ENCODE data around the gene SPEM1.
"Not testable (repeated sequence)": the region's sequence is repeated elsewhere in the genome, so short reads cannot be mapped to it uniquely, and the experiment has no call there.

Gene SPEM1

DNA sequence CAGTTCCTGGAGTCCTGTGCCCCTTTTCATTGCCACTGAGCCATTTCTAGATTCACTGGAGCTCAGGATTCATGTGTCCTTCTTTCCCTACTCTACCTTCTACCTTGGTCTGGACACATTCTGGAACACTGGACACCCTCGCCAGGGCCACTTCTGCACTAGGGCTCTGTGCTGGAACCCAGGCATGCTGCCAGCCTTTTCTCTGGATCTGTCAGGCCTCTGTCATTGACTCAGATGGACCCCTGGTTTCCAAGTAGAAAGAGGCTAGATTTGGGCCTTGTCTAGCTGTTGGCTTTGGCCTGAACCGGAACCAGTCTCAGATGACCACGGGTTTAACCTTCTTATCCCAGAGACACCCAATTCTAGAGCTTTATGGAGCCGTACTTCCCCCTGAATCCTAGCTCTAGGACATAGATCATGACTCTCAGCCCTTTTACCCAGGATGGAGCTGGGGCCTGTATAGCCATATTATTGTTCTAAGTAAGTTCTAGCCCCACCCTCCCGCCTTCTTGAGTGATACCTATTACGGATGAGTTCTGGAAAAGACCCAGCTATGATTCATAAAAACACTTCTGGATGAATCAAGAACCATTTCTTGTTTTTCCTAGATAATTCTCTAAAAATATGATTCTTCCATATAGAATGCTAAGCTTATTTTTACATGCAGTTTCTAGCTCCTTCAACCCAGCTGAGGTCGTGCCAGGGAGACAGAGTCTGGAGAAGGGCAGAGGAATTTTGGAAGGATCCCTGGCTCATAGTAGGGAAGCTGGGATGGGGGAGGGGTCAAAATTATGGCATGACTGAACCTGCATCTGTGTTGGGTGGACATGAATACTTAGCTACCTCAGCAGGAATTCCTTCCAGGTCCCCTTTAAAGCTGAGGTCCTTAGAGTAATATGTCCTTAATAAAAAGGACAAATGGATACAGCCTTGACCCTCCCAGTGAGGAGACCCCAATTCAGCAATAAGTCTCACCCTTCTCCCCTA, 23.7 kb downstream of the SPEM1 start:
- DNase-seq: no peak

DNA sequence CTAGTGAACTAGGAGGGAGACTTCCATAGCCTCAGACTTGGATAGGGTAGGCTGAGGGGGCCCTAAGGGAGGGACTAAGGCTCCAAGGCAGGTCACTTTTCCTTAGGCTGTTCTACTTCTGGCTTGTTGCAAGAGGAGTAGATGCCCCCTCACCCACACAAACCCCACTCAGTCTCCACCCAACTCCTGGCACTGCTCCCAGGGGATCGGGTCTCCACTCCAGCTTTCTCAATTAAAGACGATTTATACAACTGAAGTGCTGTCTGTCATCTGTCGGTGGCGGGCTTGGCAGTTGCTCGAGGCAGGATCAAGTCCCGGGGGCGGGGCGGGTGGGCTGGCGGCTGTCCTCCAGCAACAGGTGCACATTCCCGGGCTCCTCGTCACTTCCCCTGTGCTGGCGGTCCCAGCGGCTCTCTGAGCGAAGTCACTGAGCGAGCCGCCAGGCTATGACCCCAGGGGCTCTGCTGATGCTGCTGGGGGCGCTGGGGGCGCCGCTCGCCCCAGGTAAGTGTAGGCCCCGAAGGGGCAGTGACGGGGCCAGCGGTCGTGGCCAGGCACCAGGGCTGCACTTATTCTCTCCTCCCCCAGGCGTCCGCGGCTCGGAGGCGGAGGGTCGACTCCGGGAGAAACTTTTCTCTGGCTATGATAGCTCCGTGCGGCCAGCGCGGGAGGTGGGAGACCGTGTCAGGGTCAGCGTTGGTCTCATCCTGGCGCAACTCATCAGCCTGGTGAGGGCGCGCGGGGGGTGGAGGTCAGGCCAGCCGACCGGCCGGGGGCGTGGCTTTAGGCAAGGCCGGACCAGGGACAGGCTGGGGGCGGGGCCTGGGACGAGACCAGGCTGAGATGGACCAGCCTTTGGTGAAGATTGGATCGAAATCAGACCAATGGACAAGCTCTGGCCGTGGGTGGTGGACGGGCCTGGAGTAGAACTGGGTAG, 24.8 kb downstream of the SPEM1 start, which contains the start of gene CHRNB1:
Gene CHRNB1 (plus strand): TSS at position 380 of the 937 bp plus-strand sequence. CDS start 67 bp downstream, at position 447.
- no peak for DNase-seq

DNA sequence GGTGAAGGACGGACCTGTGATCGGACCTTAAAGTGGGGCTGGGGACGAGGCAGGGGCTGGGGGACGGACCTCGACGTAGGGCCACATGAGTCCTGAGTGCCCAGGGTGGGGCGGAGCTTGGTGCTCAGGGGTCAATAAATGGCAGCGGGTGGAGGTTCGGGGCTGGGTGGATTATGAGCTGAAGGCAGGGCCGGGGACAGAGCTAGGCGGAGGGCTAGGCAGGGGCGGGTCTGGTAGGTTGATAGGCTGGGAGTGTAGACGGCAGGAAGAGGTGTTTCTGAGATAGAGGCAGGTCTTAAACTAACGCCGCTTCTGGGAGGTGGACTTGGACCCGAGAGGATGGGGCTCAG, 25.5 kb downstream of the SPEM1 start:
- peak; percentile 23 for DNase-seq

DNA sequence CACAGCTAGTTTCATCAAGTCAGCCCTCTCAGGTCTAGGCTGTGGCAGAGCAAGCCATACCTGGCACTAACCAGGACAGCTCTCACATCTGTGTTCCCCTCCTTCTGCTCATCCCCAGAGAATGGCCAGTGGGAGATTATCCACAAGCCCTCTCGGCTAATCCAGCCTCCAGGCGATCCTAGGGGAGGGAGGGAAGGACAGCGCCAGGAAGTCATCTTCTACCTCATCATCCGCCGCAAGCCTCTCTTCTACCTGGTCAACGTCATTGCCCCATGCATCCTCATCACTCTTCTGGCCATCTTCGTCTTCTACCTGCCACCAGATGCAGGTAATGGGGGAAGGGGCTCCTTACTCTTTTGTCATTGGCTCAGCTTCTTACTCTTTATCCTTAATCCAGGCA, 28.3 kb downstream of the SPEM1 start:
- no peak for DNase-seq

DNA sequence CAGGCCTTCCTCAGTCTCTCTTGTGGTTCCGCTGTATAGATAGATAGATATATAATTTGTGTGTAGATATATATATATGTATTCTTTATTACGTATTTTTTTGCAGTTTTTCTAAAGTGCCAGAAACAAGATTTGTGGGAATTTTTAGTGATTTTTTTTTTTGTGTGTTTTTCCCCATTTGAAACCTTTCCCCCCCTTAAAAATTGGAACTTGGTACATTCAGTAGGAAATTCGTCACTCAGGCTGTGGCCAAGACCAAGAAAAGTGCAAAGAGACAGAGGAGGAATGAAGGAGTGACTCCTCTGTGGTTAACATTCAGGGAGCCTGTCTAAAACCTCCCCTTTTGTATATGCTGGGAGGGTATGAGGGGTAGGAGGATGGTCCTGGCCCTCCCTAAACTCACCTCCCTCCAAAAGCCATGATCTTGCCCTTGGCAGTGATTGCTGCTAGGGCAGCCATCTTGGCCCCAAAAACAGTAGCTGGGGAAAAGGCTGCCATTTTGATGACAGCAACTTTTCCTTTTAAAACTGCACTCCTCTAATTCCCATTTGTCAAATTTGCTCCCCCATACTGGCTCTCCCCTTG, 39.9 kb downstream of the SPEM1 start:
- DNase-seq: no peak

DNA sequence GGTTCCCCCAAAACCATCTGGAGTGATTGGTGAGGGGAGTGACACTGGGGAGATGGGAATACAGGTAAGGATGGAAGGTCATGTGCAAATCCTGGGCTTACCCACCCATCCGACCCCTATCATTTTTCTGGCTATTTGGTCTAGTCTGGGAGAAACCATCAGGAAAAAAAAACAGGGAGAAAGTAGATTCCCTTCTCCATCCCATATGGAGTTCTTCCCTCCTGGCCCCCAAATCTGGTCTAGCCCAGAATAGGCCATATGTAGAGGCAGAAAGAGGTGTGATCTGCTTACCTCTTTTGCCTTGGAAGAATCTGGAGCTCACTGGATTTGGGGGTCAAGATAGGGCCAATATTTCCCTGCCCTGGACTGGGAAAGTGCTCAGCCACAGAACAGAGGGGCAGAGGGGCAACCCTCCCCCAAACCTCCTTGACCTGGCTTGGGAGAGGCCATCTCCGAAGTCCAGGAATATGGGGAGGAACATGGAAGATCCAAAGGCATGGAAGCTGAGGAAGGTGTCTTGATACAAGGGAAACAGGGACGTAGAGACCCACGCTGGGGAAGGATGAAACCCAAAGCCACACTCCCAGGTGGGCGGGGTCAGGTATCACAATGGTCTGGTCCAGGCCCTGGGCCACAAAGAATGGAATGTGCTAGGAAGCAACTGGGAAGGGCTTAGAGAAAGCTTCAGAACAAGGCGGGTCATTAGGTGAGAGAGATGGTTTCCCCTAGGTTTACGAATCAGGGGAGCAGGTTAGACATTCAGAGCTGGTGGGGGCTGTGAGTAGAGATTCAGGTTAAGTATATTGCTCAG, 40.9 kb downstream of the SPEM1 start:
- no peak for DNase-seq

DNA sequence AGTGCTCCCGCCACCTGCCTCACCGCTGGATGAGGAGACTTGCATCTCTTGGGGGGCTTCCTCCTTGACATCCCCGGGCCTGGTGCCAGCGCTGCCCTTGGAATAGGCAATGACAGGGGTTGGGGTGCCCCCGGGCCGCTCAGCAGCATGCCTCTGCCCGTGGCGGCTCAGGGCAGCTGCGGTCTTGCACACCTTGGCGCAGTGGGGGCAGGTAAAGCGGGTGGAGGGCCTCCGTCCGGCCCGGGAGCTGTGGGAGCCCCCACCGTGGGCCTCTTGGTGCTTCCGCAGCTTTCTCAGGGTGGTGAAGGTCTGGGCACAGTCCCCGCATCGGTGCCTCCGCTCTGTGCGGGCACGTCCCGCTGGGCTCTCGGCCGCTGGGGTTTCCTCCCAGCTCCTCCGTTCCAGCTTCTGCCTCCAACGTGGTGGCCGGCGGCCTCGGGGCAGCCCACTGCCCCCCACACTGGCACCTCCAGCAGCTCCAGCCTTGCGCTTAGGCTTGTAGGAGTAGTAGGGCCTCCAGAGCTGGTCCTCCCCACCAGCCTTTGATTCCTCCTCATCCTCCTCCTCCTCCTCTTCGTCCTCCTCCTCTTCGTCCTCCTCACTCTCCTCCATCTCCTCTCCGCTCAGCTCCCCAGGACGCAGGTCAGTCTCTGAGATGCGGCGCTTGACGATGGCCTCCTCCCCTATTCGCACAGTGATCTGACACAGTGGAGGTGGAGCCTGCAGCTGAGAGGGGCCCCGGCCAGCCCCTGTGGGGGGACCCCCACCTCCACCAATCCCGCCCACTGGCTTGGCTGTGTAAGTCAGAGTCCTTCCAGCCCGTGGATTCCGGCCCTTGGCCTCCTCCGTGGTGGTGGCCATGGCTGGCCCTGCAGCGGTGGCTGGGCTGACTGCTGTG, 42.6 kb downstream of the SPEM1 start:
- no peak for DNase-seq

DNA sequence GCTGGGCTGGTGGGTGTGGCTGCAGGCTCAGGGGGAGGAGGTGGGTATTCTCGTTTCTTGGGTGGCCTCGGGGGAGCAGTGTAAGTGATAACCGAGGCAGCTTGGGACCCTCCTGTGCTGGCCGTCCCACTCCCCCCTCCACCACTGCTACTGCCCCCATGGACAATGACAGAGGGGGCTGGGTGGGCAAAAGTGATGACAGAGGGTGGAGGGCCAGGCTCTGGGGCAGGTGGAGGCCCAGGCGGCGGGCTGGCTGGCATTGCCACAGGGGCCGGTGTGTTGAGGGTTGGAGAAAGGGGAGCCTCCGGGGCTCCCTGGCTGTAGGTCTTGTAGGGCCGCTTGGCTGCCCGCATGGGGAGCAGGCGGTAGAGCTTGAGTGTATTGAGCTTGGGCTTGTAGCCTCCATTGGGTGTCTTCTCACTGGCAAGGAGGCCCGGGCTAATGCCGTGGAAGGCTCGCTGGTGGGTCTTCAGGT, 43.3 kb downstream of the SPEM1 start:
- no peak for DNase-seq

DNA sequence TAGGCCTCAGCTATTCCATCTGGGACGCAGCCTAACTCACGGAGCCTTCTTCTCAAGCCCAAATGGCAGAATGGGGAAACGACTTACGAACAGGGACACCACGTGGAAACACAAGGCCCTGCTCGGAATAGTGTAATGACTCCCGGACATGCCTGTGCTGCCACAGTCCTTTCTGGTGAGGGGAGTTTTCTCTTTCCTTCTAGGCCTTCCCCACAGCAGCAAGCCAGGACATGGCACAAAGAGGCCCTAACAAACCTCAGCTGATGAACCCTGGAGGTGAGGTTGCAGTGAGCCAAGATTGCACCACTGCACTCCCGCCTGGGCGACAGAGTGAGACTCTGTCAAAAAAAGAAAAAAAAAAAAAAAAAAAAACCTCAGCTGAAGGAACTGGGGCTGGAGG, 44.0 kb downstream of the SPEM1 start:
- DNase-seq: no peak

DNA sequence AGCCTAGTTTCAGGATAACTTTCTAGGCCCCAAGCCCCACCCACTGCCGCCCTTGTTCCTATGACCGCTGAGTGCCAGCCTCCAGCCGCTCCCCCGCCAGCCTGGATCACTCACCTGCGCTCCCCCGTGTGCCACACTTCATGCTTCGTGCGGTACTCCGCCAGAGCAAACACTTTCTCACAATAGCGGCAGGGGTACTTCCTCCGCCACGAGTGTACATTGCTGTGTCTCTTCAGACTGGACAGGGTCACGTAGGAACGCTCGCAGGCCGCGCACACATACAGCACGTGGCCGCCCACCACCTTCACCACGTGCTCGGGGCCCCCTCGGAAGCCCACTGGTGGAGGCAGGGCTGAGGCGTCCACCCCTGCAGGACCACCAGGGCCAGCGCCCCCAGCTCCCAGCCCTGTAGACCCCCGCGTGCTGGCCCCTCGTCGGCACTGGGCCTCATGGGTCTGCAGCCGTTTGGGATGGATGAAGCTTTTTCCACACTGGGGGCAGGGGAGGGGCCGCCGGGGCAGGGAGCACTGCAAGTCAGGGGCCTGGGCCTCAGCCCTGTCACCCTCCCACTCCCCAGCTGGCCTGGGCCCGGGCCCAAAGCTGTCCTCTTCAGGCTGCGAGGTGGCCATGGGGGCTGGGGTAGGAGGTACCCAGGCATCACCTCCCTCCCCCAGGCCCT, 45.6 kb downstream of the SPEM1 start:
- no peak for DNase-seq

DNA sequence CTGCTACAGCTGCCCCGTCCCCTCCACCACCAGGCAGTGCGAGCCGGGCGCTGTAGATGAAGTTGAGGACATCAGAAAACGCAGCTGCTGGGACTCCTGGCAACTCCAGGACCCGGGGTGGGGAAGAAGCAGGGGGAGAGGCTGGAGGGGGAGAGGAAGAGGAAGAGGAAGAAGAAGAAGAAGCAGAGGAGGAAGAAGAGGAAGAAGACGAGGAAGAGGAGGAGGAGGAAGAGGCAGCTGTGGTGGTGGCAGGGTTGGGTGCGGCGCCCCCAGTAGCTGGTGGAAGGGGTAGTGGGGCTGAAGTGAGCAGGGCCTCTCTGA, 46.2 kb downstream of the SPEM1 start:
- no peak for DNase-seq

DNA sequence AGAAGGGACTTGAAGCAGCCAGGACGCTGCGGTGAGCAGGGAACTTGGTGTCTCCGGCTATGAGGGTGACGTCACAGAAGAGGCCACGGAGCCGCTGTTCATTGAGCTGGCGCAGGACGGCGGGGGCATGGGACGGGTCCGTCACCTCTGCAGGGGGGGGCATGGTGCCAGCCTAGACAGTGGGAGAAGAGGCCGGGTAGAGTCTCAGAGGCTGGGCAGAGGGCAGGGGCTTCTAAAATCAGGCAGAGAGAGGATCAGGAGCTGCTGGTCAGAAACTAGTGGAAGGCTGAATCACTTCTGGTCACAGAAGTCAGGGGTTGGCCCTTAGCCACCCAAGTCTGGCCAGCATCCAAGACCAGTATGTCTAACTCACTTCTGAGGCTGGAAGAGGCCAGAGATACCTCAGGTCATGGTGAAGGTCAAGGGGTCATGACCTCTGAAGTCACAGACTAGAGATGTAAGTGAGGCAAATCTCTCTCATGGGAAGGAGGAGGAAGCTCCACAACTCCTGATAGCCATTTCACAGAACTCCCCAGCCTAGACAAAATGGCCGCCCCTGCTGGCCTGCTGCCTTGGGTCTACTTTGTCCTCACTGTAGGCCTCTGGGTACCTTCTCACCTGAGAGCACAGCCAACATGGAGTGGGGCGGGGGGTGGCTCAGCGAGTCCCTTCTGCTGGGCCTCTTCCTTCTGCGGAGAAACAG, 46.7 kb downstream of the SPEM1 start:
- no peak for DNase-seq

DNA sequence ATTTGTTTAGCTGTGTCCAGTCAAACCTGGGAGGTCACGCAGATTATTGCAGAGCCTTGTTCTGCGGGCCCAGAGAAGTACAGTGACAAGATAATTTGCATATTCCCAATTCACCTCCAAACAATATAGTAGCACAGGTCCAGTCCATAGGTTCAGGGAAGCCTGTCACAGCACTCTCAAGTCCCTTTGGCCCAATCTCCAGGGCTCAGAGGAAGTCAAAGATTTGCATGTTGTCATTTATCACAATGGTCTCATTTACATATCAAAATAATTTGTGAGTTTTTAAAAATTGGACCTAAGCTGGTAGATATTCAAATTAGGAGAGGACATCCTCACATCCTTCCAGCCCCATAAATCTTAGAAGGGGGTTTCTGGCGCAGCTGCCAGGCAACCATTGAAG, 47.4 kb downstream of the SPEM1 start:
- no peak for DNase-seq

DNA sequence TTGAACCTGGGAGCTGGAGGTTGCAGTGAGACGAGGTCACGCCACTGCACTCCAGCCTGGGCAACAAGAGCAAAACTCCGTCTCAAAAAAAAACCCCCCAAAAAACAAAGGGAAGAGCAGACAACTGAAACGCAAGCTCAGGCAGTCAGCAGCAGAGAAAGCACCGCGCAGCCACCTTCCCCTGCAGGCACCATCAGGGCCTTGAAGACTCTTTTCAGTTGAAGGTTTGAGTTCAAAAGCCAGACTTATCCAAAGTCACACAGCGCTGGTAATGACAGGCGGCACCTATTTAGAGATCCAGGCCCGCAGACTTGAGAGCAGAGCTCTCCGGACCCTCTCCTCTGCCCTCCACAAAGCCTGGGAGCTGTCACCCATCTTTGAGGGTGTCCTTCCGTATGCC, 48.2 kb downstream of the SPEM1 start:
- no peak for DNase-seq

DNA sequence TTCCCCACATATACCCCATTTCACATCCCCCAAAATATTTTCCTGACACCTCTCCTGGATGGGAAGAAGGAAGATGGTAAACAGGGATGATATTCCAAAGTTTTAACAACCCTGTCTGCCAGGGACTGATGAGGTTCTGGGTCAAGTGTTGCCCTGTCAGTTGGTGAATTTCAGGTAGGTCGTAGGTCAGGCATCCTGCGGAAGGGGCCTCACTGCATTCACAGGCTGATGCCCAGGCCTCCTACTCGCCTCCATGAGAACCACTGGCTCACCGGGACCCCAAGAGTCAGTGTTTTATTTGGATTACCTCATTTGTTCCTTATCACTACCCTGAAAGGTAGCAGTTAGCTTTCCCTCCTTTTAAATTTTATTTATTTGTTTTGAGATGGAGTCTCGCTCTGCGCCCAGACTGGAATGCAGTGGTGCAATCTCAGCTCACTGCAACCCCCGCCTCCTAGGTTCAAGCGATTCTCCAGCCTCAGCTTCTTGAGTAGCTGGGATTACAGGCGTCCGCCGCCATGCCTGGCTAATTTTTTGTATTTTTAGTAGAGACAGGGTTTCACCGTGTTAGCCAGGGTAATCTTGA, 48.8 kb downstream of the SPEM1 start:
- DNase-seq: no peak

DNA sequence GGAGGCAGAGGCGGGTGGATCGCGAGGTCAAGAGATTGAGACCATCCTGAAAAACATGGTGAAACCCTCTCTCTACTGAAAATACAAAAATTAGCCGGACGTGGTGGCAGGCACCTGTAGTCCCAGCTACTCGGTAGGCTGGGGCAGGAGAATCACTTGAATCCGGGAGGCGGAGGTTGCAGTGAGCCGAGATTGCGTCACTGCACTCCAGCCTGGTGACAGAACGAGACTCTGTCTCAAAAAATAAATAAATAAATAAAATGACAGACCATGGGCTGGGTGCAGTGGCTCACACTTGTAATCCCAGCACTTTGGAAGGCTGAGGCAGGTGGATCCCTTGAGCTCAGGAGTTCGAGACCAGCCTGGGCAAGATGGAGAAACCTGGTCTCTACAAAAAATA, 49.7 kb downstream of the SPEM1 start:
- DNase-seq: not testable (repeated sequence)

DNA sequence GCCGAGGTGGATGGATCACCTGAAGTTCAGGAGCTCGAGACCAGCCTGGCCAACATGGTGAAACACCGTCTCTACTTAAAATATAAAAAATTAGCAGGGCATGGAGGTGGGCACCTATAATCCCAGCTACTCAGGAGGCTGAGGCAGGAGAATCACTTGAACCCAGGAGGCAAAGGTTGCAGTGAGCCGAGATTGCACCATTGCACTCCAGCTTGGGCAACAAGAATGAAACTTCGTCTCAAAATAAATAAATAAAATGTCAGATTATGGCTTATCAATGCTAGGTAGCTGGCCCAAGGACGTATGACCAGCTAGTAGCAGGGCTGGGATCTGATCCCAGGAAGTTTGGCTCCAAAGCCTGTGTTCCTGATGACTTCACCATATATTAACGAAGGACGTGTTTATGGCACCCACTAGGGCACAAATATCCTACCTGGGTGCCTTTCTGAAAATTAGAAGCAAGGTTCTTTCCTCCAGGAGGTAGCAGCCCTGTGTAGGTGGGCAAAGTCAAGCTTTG, 50.4 kb downstream of the SPEM1 start:
- not testable (repeated sequence) for DNase-seq

Data from stimulated activated CD4-positive, alpha-beta T cell treated with anti-CD3 and anti-CD28 coated beads, Interleukin-1b, Interleukin-23, amount 100 ng/mL, for 48 hours (primary cell).